BJ (cell line): ENCODE results near the gene COL9A3. TPM values are rescaled to one million over a fixed set of nuclear protein-coding genes. Genes with fewer than 3 reads are reported as not detected.

Experiments
- CTCF ChIA-PET: fragments of 350-600 bp; formaldehyde crosslinking; extraction: SDS; loops from one replicate; lab custom pipeline; 2021; ENCODE audit warnings: antibody characterized with exemption, inconsistent platforms; lab: Yijun Ruan, JAX
- POLR2A ChIA-PET: fragments of 300-600 bp; sonication (Branson Sonifier 250); formaldehyde crosslinking; extraction: SDS; loops from one replicate; lab custom pipeline; 2021; ENCODE audit warnings: antibody characterized with exemption; lab: Charles Lee
- DNase-seq: peaks from one replicate; pipeline ENCODE4 v3.0.0-alpha.2; 2011; ENCODE audit warnings: low read depth
- H3K27me3 ChIP-seq: 2 replicates; pipeline ENCODE4 v1.6.0; 2011; ENCODE audit warnings: low read length; ENCODE audit not compliant: control insufficient read depth, insufficient read depth
- H3K36me3 ChIP-seq: 2 replicates; pipeline ENCODE4 v1.5.1; 2011; ENCODE audit warnings: low read length; ENCODE audit not compliant: control insufficient read depth, insufficient read depth
- H3K4me3 ChIP-seq: 2 replicates; pipeline ENCODE4 v1.5.1; 2011; ENCODE audit warnings: low read depth, mild to moderate bottlenecking, control low read depth, low read length
- polyA plus RNA-seq: library from polyadenylated mRNA; depleted of rRNA; stranded (reverse); fragments of >200 nt; gene quantifications from 2 replicates; pipeline ENCODE4 v1.2.3, GENCODE V29; 2011
- TF ChIP-seq, protein P1 (sequence below): IDR thresholded peaks from 2 replicates; pipeline ENCODE4 v1.5.1; 2011; ENCODE audit warnings: low read depth, mild to moderate bottlenecking, control low read depth, inconsistent platforms, low read length, moderate library complexity; ENCODE audit not compliant: insufficient read depth

COL9A3 gene
- polyA plus RNA-seq, 1 experiment, result 0.21 TPM

DNA sequence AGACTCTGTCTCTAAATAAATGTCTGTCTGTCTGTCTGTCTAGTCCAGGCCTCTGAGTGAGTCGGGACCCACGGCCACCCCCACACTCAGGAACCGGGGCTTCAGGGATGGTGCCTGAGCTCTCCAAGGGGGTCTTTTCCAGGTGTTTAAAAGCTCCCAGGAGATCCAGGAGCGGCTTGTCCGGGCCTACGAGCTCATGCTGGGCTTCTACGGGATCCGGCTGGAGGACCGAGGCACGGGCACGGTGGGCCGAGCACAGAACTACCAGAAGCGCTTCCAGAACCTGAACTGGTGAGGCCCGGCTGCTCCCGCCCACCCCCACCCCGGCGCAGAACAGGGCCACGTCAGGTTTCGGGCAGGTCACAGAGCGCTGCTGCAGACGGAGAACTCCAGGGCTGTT lies 5.5 kb upstream of the COL9A3 start:
- TF ChIP-seq, protein P1, sequence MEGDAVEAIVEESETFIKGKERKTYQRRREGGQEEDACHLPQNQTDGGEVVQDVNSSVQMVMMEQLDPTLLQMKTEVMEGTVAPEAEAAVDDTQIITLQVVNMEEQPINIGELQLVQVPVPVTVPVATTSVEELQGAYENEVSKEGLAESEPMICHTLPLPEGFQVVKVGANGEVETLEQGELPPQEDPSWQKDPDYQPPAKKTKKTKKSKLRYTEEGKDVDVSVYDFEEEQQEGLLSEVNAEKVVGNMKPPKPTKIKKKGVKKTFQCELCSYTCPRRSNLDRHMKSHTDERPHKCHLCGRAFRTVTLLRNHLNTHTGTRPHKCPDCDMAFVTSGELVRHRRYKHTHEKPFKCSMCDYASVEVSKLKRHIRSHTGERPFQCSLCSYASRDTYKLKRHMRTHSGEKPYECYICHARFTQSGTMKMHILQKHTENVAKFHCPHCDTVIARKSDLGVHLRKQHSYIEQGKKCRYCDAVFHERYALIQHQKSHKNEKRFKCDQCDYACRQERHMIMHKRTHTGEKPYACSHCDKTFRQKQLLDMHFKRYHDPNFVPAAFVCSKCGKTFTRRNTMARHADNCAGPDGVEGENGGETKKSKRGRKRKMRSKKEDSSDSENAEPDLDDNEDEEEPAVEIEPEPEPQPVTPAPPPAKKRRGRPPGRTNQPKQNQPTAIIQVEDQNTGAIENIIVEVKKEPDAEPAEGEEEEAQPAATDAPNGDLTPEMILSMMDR, result no peak
- DNase-seq, result no peak
- Histone ChIP-seq H3K36me3 (peaks cover 46% of the 10 kb centered on the region), H3K27me3 (peaks cover 7% of the 10 kb centered on the region), H3K4me3 (no peak overlapping the region)
- POLR2A ChIA-PET, result no interaction called here
- CTCF ChIA-PET, result interaction anchor here (1.2 kb wide), 1 partner anchor 11 kb away, joined by 3 read pairs; no protein-coding TSS in a partner anchor

DNA sequence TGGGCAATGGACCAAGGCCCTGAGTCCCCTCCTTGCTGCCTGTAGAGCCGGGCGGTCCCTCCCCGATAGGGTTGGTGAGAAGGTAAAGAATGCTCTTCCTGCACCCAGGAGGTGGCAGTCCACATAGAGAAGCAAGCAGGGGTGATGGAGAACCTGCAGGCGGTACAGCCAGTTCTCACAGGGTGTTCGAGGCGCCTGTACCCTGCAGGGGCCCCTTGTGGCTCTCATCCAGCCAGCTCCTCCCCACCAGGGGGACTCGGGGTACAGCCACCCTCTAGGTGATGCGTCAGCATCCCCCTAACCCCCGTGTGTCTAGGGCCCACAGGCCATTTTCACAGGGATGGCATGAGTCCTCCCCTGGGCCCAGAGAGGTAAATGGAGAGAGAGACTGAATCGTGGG lies 5.1 kb upstream of the COL9A3 start:
- TF ChIP-seq, protein P1, result no peak
- Histone ChIP-seq H3K4me3 (no peak overlapping the region), H3K36me3 (peaks cover 46% of the 10 kb centered on the region), H3K27me3 (peaks cover 9% of the 10 kb centered on the region)
- ChIA-PET POLR2A (no interaction called here), CTCF (interaction anchor here (1.2 kb wide), 1 partner anchor 11 kb away, joined by 3 read pairs; no protein-coding TSS in a partner anchor)
- no peak for DNase-seq

DNA sequence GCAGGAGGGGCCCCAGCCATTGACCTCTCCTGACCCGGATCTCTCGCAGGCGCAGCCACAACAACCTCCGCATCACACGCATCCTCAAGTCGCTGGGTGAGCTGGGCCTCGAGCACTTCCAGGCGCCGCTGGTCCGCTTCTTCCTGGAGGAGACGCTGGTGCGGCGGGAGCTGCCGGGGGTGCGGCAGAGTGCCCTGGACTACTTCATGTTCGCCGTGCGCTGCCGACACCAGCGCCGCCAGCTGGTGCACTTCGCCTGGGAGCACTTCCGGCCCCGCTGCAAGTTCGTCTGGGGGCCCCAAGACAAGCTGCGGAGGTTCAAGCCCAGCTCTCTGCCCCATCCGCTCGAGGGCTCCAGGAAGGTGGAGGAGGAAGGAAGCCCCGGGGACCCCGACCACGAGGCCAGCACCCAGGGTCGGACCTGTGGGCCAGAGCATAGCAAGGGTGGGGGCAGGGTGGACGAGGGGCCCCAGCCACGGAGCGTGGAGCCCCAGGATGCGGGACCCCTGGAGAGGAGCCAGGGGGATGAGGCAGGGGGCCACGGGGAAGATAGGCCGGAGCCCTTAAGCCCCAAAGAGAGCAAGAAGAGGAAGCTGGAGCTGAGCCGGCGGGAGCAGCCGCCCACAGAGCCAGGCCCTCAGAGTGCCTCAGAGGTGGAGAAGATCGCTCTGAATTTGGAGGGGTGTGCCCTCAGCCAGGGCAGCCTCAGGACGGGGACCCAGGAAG lies 4.5 kb upstream of the COL9A3 start:
- DNase-seq, result no peak
- H3K27me3 ChIP-seq, result peaks cover 9% of the 10 kb centered on the region
- no peak overlapping the region for H3K4me3 ChIP-seq
- H3K36me3 ChIP-seq, result peaks cover 45% of the 10 kb centered on the region
- ChIA-PET CTCF (no interaction called here), POLR2A (no interaction called here)
- TF ChIP-seq, protein P1, result no peak

DNA sequence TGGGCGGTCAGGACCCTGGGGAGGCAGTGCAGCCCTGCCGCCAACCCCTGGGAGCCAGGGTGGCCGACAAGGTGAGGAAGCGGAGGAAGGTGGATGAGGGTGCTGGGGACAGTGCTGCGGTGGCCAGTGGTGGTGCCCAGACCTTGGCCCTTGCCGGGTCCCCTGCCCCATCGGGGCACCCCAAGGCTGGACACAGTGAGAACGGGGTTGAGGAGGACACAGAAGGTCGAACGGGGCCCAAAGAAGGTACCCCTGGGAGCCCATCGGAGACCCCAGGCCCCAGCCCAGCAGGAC lies 4.0 kb upstream of the COL9A3 start:
- peaks cover 40% of the 10 kb centered on the region for H3K36me3 ChIP-seq
- DNase-seq, result no peak
- peaks cover 9% of the 10 kb centered on the region for H3K27me3 ChIP-seq
- ChIA-PET CTCF (no interaction called here), POLR2A (no interaction called here)
- no peak overlapping the region for H3K4me3 ChIP-seq
- TF ChIP-seq, protein P1, result no peak

DNA sequence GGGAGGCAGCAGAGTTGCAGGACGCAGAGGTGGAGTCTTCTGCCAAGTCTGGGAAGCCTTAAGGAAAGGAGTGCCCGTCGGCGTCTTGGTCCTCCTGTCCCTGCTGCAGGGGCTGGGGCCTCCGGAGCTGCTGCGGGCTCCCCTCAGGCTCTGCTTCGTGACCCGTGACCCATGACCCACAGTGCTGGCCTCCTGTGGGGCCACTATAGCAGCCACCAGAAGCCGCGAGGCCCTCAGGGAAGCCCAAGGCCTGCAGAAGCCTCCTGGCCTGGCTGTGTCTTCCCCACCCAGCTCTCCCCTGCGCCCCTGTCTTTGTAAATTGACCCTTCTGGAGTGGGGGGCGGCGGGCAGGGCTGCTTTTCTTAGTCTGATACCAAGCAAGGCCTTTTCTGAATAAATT lies 3.3 kb upstream of the COL9A3 start:
- ChIA-PET POLR2A (no interaction called here), CTCF (no interaction called here)
- TF ChIP-seq, protein P1, result no peak
- peaks cover 35% of the 10 kb centered on the region for H3K36me3 ChIP-seq
- H3K27me3 ChIP-seq, result peaks cover 9% of the 10 kb centered on the region
- no peak for DNase-seq
- H3K4me3 ChIP-seq, result no peak overlapping the region
